ENCODE measurements around the gene LRCH2.

GRCh38 chrX:115189110-115189509 is 44.8 kb downstream of the LRCH2 start, which contains the start of gene RBMXL3:
- no peak for TF ChIP-seq POLR2A (IDR thresholded peaks at IDR 0.05)
- no peak for TF ChIP-seq CTCF (IDR thresholded peaks at IDR 0.05)

All from tibial nerve (tissue), 3 donors.